HG03442 (cell line): ENCODE results near the gene PCNX3.
"Not testable (repeated sequence)": the region's sequence is repeated elsewhere in the genome, so short reads cannot be mapped to it uniquely, and the experiment has no call there.

Source experiments
- ATAC-seq: cut with Tn5 transposase; IDR thresholded peaks from one replicate; pipeline ENCODE4 v1.9.1; 2021; ENCODE audit warnings: mild to moderate bottlenecking, moderate library complexity; ENCODE audit not compliant: unreplicated experiment

Gene PCNX3

GRCh38 chr11:65680192-65680743, 64.7 kb downstream of the PCNX3 start:
- ATAC-seq: no peak

- not testable (repeated sequence) for ATAC-seq
Observed at GRCh38 chr11:65683480-65683879, 67.9 kb downstream of the PCNX3 start.

GRCh38 chr11:65685981-65686380, 70.4 kb downstream of the PCNX3 start:
- ATAC-seq: no peak
